ENCODE measurements around the gene SLC49A3.

SLC49A3 gene

GRCh38 chr4:654503-654845 lies 34.5 kb downstream of the SLC49A3 start:
- TF ChIP-seq CTCF (IDR thresholded peaks at IDR 0.05; ENCODE audit: extremely low read depth, missing control alignments): no peak
- DNase-seq (ENCODE audit: low spot score): no peak

- TF ChIP-seq CTCF (IDR thresholded peaks at IDR 0.05; ENCODE audit: extremely low read depth, missing control alignments): no peak
- DNase-seq (ENCODE audit: low spot score): no peak
These were observed 35.0 kb downstream of the SLC49A3 start for GRCh38 chr4:653831-654502.

DNA sequence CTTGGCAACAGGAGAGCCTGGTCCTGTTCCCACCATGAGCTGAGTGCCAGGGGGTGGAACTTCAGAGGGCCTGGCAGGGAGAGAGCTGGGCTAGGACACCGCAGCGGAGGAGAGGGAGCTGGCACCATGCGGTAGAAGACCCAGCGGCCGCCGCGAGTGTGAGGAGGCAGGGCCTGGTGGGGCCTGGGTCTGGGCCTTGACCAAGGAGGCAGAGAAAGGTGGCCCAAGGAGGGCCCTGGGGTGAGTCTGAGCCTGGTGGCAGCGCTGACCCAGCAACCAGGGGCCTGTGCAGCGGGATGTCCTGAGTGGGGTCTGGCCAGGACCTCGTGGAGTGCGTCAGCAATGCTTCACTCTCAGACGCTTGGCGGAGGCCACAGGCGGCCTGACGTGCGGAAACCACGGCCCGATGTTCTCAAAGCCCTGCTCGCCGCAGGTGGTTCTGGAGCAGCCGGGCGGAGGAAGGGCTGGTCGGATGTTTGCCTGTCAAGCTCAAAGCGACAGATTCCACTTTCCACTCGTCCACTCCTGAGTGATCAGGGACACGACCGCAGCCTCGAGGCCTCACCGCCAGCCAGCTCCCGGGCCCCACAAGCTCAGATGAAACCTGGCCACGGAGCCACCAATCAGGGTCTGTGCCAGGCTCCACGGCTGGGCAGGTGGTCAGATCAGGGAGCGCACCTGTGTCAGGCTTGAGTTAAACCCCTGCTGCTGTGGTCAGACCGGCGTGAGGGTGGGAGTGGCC lies 35.7 kb downstream of the SLC49A3 start:
- no peak for DNase-seq (ENCODE audit: low spot score)
- no peak for TF ChIP-seq CTCF (IDR thresholded peaks at IDR 0.05; ENCODE audit: extremely low read depth, missing control alignments)

DNA sequence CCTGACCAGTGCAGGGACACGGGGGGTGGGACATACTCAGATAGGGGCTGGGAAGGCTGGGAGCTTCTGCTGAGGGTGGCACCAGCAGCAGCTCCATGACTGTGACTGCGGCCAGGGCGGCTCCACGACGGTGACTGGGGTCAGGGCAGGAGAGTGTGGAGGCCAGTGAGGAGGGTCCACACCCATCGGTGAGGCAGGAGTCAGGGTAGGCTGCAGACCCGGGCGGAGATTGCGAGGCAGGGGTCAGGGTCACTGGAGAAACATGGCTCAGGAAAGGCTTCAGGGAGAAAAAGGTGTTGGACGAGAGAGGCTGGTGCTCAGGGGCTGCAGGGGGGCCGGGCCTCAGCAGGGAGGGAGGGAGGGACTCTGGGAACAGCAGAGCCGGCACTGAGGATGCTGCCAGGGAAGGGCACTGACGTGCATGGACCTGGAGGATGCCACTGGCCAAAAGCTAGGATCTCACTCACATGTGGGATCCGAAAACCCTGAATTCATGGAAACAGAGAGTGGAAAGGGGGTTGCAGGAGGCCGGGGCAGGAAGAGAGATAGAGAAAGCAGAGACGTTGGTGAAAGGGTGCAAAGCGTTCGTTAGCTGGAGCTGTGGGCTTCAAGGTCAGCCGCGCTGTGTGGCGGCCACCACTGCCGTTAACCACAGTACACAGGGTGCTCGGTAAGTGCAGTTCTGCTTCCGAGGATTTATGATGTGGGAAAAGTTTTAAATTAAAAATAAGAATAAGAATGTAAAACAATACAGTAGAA lies 36.9 kb downstream of the SLC49A3 start:
- DNase-seq (ENCODE audit: low spot score): no peak
- no peak for TF ChIP-seq CTCF (IDR thresholded peaks at IDR 0.05; ENCODE audit: extremely low read depth, missing control alignments)

DNA sequence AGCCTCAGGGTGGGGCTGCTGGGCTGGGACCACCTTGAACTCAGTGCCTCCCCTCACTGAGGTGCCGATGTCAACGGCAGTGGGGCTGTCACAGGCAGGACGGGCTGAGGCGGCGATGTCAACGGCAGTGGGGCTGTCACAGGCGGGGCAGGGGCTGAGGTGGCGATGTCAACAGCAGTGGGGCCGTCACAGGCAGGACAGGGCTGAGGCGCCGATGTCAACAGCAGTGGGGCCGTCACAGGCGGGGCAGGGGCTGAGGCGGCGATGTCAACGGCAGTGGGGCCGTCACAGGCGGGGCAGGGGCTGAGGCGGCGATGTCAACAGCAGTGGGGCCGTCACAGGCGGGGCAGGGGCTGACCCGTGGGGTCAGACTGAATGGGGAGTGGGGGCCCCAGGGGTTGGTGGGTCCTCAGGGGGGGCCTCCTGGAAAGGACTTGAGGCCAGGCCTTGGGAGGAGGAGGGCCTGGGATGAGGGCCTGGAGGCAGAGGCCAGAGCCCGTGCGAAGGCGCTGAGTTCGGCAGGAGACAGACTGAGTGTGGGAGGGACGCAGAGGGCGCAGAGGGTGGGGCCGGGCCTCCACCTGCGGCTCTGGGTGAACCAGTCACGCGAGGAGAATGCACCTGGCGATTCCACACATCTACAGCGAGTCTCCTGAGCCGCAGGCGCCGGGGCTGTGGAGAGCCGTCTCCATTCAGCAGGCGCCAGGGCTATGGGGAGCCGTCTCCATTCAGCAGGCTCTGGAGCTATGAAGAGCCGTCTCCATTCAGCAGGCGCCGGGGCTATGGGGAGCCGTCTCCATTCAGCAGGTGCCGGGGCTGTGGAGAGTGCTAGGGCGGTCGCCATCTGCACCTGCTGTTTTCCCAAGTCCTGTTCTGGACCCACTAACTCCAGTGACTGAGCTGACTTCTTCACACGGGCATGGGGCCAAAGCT lies 37.7 kb downstream of the SLC49A3 start:
- DNase-seq (ENCODE audit: low spot score): no peak
- TF ChIP-seq CTCF (IDR thresholded peaks at IDR 0.05; ENCODE audit: extremely low read depth, missing control alignments): no peak

GRCh38 chr4:650461-650860 lies 38.5 kb downstream of the SLC49A3 start:
- no peak for DNase-seq (ENCODE audit: low spot score)
- TF ChIP-seq CTCF (IDR thresholded peaks at IDR 0.05; ENCODE audit: extremely low read depth, missing control alignments): no peak
